Limb (tissue), 2 donors: ENCODE data around the gene DBP.
A peak's percentile ranks its signal among the peaks of the same experiment; 100 is the strongest.

Experiments used
- DNase-seq, 2 donors: peaks; one replicate each; pipeline ENCODE4 v3.0.0-alpha.2; 2016; ENCODE audit errors: extremely low spot score in 2 of 2

Gene DBP

DNA sequence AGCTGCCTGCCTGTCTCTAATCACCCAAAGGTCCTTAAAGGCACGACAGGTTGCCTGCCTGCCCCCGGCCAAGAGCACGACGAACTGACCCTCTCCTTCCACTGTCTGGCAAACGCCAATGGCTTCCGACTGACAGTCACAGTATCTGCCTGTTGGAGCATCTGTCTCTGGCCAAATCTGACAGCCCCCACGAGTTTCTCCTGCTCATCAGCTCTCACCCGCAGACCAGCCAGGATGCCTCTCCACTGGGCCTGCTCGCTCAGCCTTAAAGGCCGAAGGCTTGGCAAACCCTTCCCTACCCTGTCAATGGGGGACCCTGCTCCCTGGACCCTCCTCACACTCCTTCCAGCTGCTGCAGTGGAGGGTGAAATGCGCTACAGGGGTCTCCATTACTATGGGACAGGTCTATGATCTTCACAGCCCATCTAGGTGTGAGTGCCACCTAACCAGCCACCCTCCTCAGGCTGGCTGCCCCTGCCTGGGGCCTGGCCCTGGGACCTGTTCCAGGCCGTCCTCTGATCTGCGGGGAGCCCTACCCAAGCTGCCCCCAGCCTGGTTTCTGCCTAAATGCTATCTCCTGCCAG lies 23.2 kb downstream of the DBP start:
- no peak for DNase-seq

DNA sequence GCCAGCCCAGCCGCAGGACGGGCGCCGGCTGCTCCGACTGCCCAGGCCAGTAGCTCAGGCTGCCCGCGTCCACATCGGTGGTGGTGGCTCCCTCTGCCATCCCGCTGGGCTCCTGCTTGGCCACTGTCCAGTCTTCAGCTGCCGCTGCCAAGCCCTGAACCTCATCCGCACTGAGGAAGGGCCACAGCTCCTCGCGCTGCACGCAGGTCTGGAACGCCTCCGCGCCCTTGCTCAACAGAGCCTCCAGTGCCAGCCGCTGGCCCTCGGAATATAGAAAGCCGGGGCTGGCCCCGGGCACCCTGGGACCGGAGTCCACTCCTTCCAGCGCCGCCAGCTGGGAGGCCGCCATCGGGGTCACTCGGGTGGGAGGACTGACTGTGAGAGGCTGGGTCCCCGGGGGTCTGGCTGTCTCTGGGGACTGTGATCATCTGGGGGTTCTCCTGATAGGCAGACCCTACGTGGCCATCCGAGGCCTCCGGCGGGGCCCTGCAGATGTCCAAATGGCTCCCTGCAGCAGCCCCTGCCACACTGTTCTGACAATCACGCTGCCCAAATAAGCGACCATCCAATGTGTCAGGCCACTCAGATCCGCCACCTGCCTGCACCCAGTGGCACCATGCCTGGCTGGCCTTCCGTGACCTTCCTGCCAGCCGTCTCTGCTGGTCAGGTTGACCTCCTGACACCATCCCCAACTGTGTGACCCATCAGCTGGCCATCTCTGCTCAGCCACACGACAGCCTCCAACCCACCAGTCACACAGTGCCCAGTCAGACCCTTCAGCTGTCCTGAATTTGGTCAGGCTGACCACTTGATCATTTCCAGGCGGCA lies 23.9 kb downstream of the DBP start:
- DNase-seq: peak in 1 of 2 donors; percentile 40

GRCh38 chr19:48611872-48612271 lies 25.3 kb downstream of the DBP start:
- no peak for DNase-seq

- no peak for DNase-seq
These were observed 27.5 kb downstream of the DBP start for GRCh38 chr19:48609571-48610108.

GRCh38 chr19:48608798-48609263 lies 28.3 kb downstream of the DBP start:
- DNase-seq: no peak

GRCh38 chr19:48607359-48607755 lies 29.8 kb downstream of the DBP start:
- DNase-seq: no peak

DNA sequence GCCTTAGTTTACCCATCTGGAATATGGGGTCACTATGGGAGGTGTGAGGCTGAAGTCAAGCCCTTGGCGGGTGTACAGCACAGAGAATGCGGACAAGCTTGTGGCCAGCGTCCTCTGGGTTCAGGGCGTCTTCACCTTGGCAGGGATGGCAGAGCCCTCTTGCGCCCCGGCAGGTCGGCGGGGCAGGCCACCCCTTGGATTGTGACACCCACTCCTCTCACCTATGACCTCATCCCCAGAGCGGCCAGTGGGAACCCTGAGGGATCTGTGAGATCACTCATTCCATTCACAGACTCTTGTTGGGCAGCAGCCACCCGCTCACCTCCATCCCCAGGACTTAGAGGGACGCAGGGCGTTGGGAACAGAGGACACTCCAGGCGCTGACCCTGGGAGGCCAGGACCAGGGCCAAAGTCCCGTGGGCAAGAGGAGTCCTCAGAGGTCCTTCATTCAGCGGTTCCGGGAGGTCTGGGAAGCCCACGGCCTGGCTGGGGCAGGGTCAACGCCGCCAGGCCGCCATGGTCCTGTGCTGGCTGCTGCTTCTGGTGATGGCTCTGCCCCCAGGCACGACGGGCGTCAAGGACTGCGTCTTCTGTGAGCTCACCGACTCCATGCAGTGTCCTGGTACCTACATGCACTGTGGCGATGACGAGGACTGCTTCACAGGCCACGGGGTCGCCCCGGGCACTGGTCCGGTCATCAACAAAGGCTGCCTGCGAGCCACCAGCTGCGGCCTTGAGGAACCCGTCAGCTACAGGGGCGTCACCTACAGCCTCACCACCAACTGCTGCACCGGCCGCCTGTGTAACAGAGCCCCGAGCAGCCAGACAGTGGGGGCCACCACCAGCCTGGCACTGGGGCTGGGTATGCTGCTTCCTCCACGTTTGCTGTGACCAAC lies 30.5 kb downstream of the DBP start, which contains the start of gene SPACA4:
TSS of gene SPACA4 (plus strand) at position 280 of the 896 bp plus-strand sequence. CDS start at position 517, 237 bp downstream.
- no peak for DNase-seq

DNA sequence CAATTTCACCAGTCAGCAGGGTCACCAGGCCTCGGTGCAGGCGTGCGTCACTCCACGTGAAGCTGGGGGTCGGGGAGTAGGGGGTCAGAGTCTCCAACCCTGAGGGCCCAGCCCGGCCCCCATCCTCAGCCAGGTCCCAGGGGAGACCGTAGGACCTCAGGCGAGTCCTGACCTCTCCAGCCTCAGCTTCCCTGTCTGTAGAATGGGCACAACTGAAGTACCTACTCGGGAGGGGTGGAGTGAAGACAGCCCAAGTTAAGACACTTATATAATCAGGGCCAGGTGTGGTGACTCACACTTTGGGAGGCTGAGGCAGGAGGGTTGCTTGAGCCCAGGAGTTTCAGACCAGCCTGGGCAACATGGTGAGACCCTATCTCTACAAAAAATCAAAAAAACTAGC lies 33.3 kb downstream of the DBP start:
- no peak for DNase-seq

DNA sequence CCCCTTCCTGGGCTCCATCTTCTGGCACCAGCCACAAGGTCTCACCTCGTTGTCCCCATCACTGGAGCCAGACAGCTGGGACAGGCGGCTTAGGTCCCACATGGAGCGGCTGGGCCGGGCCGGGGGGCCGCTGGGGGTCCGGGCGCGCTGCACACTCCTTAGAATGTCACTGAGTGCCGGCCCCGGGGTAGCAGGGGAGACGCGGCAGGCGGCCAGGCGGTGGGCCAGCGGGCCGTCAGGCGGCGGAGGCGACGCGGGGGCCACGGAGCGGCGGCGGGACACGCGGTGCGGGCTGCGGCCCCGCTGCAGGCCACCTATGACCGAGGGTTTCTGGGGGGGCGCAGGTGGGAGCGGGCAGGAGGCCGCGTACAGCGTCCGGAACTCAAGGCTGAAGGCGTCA lies 33.7 kb downstream of the DBP start:
- DNase-seq: no peak

- DNase-seq: no peak
These were observed 34.2 kb downstream of the DBP start for GRCh38 chr19:48603001-48603400.

GRCh38 chr19:48600679-48601417 lies 36.3 kb downstream of the DBP start:
- DNase-seq: no peak

DNA sequence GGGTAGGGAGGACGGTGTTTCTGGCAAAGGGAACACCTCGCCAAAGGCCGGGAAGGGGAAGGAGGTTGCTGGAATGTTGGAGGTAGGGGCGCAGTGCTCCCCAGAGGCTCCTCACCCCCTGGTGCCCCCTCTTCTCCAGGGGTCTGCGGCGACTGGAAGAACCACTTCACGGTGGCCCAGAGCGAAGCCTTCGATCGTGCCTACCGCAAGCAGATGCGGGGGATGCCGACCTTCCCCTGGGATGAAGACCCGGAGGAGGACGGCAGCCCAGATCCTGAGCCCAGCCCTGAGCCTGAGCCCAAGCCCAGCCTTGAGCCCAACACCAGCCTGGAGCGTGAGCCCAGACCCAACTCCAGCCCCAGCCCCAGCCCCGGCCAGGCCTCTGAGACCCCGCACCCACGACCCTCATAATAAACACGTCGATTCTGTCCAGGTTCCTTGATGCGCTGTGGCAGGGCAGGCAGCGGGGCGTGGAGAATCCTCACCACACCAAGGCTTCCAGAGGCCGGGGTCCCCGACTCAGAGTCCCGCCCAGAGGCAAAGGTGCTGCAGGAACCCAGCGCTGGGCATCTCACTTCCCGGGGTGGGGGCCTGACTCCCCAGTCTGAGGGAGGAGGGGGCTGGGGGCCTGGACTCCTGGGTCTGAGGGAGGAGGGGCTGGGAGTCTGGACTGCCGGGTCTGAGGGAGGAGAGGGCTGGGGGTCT lies 38.0 kb downstream of the DBP start:
- no peak for DNase-seq

DNA sequence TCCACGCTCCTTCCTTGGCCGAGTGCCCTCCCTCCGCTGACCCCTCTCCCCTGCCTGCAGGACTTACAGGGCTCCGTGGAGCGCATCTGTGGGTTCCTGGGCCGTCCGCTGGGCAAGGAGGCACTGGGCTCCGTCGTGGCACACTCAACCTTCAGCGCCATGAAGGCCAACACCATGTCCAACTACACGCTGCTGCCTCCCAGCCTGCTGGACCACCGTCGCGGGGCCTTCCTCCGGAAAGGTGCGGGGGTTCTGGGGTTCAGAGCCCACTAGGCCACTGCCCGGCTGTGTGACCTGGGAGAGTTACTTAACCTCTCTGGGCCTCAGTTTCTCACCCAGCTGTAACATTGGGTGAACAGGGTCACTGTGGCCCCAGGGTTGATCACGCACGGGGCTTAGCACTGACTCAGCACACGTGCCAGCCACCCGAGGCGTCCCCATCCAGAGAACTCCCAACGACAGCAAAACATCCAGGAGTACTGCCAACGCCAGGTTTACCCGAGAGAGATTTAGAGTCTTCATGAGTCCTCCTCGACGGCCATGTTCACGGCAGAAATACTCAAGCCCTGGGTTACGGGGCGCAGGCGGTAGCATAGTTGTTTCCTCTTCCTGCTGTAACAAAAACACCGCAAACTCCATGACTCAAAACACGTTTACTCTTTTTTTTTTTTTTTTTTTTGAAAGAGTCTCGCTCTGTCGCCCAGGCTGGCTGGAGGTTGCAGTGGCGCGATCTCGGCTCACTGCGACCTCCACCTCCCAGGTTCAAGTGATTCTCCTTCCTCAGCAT lies 40.3 kb downstream of the DBP start:
- no peak for DNase-seq

DNA sequence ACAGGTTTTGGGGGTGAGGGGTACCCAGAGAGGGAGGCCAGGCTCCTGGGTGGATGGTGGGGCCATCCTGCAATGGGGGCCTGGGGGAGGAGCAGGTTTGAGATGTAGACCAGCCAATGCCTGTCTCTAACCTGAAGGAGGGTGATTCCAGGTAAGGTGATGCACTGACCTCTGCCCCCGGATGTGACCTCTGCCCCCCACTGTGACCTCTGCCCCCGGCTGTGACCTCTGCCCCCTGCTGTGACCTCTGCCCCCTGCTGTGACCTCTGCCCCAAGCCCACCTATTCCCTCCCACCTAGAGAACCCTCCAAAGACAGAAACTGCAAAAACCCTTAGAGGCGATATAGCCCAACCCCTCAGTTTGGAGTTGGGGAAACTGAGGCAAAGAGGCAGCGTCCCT lies 40.9 kb downstream of the DBP start:
- no peak for DNase-seq

DNA sequence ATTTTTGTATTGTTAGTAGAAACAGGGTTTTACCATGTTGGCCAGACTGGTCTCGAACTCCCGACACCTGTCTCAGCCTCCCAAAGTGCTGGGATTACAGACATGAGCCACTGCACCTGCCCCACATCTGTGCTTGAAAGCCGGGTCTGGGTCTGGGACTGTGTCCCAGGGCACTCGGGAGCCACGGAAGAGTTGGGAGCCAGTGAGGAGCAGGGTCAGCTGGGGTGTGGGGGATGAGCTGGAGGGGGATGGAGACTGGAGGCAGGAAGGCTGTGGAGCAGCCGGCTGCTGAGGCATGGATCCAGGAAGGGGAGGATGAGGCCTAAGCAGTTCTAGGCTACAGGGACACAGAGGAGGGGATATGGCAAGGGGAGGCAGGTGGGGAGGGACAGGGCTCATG lies 41.3 kb downstream of the DBP start:
- DNase-seq: no peak

DNA sequence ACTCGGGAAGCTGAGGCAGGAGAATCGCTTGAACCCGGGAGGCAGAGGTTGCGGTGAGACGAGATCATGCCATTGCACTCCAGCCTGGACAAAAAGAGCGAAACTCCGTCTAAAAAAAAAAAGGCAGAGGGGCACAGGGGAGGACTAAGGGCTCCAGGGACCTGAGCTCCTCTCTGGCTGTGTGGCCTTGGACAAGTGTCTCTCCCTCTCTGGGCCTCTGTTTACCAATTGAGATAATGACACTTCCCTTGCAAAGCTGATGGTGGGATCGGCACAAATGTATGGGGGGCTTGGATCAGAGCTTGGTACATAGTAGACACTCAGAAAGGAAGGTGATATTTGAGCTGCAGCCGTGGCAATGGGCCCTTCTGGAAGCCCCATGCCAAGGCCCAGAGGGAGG lies 42.0 kb downstream of the DBP start:
- no peak for DNase-seq

GRCh38 chr19:48591021-48591420 lies 46.2 kb downstream of the DBP start:
- DNase-seq: no peak

DNA sequence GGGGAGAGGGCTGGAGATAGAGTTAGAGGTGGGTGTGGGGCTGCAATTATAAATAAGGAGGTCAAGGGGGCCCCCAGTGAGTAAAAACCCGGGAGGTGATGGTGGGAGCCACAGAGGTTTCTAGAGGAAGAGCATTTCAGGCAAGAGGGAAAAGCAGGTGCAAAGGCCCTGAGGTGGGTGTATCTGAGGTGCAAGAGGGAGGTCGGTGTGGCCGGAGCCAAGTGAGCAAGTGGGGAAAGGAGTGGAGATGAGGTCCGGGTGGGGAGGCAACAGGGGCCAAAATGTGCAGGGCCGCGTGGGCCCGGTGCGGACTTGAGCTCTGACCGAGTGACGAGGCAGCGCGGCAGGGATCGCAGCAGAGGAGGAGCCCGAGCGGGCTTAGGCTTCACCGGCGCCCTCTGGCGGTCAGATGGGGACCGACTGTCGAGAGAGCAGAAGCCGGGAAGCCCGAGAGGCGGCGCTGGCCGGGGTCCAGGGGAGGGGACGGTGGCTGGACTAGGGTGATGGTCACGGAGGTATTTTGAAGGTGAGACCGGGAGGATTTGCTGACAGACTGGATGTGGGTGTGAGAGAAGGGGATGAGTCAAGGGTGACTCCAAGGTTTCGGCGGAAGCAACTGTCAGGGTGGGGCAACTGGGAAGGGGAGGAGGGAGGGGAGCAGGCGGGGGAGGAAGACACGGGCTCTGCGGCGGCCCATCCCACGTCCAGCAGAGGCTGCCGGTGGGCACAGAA lies 48.3 kb downstream of the DBP start:
- DNase-seq: peak; percentile 73 to 89

GRCh38 chr19:48587387-48587786 lies 49.8 kb downstream of the DBP start:
- DNase-seq: no peak
